SKM-1 (cell line): ENCODE measurements around the gene ACSS1.

Experiments
- DNase-seq: peaks from one replicate; lab custom pipeline; 2025; ENCODE audit not compliant: unreplicated experiment; lab: John Stamatoyannopoulos, UW

The ACSS1 gene

DNA sequence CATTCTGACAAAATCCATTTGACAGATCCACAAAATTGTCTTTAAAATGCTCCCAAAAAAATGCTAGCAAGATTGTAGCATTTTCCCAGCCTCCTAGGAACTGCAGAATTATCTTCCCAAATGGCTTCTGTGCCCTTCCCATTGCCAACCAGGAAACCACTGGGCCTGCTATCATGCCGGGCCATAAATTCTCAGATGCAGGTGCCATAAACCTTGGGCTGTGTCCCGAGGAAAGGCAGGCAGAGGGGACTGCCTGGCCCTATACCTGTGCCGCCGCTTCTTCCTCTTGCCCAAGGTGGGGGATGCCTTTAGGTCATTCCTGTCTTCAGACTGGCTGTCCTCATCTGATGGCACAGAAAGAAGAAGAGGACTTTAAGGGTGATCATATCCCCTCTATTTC, 21.2 kb upstream of the ACSS1 start:
- no peak for DNase-seq

DNA sequence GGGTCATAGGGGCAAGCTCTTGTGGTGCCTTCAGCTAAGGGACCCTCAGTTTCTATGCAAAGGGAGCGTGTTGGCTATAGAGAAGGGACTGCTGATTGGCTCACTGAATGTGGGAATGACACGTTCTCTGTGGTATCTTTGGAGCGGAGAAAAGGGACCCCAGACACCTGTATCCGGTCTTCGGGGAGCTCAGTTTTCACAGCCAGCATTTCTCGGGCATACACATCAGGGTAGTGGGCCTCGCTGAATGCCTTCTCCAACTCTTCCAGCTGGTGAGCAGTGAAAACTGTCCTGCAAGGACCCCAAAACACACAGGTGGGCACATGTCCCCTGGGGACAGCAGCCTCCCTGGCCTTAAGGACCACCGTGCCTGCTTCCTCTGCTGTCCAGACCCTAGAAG, 20.7 kb upstream of the ACSS1 start:
- no peak for DNase-seq

DNA sequence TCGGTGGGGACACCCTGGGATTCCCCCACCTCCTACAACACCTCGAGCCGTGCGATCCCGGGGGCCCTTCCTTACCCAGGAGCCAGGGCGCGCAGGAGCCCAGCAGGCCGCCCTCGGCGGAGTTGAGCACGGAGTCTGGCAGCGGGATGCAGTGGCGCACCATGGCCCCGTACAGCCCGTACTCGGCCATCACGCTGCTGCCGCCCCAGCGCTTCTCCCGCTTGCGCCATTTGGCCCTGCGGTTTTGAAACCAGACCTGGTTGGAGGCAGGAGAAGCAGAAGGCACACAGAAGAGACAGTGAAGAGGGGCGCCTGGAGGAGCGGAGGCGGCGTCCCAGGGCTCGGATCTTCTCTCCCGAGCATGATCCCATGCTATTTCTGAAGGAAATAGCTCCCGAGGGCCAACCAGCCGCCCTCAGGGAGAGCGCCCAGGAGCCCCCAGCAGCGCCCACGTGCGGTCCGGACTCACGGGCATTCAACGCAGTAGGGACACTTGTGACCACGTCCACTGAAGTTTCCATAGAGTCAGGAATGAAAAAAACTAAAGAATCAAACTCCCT, 19.8 kb upstream of the ACSS1 start:
- DNase-seq = peak; percentile 55

DNA sequence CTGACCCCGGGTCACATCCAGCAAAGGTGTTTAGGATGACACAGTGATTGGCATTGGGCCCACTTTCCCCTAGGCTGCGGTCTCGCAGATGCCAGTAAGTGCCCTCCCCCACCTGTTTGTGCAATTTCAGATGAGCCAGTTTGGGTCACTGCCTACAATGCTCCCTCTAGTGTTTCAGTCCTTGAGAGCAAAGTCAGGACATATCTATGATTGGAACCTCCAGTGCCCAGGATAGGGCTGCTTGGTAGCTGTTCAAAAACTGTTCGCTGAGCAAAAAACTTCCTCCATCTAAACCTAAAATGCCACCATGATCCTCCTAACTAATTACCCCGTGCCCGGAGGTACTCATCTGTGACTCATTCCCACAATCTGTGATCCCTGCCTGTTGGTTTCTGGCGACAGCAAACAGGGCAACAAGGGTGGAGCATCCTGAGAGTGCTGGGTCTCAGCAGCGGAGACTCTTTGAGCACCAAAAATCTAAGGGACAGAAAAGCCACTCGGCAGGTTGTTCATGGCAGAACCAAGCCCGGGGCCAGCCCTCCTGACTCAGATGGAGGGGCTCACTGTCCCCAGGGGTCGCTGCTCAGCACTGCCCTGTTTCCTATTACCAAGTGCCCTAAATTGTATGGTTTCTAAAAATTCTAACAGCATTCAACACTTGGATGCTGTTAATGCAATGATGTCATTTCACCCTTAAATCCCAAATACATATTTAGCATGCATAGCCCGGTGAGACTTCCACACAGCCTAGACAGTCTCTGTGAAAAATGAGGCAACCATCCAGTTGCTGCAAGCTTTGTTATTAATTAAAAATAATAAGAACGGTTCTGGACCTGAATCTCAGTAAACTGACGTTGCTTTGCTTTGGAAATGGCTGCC, 19.0 kb upstream of the ACSS1 start:
- DNase-seq = peak; percentile 42

DNA sequence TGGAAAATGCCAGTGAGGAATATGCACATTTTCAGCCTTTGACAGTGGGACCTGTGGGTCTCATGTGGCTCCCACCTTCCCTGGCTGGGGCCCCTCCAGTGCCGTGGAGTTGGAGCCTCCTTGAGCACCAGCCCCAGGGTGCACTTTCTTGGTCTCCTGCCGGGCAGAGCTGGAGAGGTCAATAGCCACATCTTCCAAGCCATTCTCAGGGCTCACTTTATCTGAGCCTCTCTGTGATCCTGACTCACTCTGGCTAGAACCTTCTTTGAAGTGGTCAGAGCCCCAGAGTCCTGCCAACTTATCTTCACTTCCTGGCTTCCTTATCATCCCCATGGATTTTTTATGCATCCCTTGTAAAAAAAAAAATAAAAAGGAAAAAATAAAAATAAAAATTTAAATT, 18.3 kb upstream of the ACSS1 start:
- DNase-seq = no peak

DNA sequence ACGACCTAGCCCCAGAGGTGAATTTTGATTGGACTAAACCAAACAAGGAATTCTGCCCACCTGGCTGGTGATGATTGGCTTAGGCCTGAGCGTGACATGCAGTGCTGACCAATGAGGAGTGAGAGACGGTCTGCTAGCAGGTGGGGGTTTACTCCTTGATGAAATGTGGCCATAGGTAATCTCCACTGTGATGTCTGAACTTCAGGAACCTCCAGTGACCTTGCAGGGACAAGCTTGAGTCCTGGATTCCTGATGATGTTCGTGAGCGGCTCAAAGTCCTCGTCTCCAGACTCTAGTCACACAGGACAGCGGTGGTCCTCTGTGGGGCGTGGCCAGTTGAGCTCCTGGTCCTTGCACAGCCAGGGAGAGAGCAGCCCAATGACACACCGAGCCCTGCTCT, 15.6 kb upstream of the ACSS1 start:
- DNase-seq = no peak

DNA sequence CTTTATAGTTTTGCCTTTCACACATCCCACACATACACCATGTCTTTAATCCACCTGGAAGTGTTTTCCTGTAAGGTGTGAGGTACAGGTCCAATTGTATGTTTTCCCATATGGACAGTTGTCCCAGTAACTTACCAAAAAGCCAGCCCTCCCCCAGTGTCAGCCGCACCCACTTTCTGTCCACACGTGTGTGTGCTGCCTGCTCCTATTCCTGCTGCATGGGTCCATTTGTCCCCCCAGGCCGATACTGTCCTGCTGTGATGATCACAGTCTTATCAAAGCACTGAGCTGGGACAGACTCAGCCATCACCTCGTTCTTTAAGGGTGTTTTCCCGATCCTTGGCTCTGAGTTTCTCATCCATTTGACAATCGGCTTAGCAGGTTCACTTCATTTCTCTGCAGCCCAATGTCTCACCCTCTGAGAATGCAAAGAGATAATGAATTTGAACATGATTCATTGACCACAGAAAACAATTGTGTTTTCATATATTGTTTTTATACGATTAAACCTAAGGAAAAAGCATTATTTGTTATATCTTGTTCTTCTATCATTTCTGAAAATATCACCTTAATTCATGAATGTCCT, 14.4 kb upstream of the ACSS1 start:
- DNase-seq = no peak

DNA sequence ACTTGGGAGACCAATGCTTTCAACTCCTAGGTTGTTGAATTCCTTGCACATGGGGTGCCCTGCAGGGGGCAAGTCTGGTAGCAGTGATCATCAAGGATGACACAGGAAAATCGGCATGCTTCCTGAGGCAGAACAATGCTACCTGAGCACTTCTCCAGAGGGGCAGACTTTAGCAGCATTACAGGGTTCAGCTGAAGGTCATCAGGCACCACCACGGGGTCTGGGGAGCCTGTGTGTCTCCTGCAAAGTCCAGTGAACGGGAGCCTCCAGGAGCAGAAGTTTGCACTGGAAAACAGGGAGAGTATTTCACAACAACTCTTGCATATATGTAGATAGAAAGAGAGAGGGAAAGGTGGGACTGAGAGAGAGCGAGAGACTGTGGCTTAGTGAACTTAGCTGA, 13.8 kb upstream of the ACSS1 start:
- DNase-seq = no peak

DNA sequence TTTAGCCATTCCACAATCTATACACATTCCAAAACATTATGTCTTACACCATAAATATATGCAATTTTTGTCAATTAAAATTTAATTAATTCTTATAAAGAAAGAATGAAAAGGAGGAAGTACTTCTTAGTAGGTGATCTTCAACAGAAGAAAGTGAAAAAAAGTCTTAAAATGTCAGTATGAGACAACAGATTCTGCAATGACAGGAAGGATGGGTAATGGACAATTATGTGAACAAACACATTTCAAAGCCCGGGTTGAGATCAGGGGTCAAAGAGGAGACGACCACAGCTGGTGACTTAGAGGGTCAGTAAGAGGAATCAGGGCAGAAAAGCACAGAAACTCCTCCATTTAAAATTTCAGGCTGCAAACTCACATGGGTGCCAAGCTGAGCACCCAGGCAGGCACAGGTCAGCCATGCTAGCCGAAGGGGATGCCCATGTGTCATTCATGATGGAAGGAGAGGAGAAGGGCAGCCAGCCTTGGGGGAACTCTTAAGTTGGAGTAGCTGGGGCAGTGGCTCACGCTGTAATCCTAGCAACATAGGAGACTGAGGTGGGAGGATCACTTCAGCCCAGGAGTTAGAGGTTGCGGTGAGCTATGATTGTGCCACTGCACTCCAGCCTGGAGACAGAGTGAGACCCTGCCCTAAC, 13.0 kb upstream of the ACSS1 start:
- DNase-seq = no peak

DNA sequence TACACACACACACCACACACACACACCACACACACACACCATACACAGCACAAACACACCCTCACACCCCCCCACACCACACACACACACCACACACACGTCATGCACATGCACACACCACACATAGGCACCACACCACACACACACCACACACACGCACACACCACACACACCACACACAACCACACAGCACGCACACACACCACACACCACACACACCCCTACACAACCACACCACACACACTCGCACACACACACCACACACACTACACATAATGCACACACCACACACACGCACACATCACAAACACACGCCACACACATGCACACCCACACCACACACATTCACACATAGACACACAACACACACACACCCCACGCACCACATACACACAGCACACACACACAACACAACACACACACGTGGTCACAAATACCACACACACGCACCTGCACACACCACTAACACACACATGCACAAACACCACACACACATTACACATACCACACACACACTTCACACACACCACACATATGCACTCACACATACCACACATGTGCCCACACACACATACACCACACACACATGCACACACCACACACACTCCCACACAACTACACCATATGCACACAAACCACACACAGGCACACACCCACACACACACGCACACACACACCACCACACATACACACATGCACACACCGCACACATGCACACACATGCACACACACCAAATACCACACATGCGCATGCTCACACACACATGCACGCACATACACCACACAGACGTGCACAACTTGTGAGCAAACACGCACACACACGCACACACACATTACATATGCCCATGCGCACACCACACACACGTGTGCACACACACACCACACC, 9.4 kb upstream of the ACSS1 start:
- DNase-seq = no peak

DNA sequence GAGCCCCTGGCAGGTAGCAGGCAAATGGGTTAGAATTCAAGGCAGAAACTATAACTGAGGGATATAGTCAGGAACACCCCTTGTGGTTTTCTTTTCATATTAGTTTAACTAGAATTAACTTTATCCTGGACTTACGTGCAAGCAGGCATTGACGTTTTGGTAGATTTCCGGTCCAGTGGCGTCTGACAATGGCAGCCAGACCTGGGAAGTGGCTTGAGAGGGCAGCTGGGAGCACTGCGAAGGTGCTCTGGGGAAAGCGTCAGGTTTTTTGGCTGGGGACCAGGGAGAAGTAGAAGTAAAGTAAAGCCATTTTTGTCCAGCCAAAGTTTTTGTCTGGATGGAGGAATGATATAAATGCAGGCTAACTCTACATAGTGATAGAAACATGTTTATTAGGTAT, 8.4 kb upstream of the ACSS1 start:
- no peak for DNase-seq

DNA sequence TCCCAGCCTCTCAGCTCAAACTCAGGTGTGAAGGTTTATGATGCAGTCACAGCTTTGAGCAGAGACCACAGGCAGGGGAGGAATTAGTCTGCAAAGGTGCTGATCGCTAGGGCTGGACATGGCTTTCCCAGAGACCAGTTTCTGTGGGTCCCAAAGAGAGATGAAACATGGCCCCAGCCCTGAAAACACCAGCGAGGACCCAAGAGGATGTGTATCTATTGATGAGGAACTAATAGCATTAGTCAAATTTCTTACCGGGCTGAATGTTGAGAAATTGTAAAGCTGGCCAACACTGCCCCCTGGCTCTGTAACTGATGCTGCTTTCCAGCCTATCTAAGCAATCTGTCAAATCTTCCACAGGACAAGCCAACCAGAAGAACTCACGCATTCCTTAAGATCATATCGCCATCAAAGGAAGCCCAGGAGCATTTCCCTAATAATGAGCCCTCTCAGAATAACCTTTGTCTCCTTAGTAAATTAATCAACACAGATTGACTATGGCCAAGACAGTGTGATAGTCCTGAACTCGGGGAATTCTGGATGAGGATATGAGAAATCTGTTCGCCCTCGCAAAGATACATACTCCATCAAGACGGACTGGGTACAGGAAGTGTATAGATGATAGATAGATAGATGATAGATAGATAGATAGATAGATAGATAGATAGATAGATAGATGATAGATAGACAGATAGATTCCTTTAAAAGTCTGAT, 7.8 kb upstream of the ACSS1 start:
- DNase-seq = no peak

DNA sequence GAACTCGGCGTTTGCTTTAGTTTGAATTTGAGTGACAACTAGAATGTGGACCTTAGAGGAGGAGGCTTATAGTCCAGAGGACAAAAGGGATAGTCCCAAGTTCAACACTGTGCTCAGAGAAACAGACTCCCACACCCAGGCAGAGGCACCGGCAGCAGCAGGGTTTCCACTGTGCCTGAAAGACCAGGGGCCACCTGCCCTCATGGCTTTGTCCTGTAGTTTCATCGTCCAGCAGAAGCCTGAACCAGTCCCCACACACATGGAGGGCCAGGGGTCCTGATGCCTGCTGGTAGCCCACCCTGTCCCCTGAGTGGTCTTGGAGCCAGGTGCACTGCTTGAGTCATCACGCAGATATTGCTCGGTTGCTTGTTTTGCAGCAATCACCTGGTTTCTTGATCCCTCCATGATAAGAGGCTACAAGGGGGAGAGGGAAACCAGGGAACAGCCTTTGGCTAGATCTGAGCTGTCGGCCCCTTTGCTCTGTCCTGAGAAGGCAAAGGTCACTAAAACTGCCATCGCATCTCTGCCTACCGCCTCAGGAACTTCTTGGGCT, 7.2 kb upstream of the ACSS1 start:
- DNase-seq = no peak

DNA sequence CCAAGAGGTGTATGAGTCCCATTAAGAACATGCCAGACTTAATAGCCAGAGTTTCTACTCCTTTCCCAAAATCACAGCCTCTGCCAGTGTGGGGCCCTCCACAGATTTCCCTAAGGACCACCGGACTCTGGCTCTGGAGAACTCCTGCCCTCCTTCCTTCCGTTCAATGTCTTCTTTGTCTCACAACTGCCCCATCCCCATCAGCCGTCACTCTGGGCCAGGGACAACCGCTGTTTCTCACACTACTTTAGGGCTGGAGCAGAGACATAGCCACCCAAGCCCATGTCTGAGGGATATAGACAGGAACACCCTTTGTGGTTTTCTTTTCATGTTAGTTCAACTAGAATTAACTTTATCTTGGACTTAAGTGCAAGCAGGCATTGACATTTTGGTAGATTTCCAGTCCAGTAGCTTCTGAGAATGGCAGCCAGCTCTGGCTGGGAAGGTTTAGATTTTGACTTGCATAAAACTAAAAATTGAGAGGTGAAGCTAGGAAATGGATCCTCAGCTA, 6.7 kb upstream of the ACSS1 start:
- DNase-seq = no peak

DNA sequence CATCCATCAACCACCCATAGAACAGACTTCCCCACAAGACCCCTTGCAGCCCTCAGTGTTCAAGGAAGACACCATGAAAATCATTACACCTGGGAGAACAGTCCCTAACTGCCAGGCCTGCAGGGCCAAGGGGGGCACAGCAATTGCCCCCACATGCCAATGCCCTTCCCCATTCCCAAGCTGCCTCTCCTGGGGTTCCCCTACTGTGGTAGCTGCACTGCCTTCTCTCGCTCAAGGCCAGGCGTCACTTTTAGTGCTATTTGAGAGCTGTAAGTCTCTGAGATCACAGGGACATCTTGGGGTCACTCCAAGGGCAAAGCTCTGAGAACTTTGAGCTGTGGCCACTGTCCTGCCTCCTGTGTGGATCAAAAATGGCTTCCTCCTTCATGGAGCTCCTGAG, 6.0 kb upstream of the ACSS1 start:
- DNase-seq = no peak

DNA sequence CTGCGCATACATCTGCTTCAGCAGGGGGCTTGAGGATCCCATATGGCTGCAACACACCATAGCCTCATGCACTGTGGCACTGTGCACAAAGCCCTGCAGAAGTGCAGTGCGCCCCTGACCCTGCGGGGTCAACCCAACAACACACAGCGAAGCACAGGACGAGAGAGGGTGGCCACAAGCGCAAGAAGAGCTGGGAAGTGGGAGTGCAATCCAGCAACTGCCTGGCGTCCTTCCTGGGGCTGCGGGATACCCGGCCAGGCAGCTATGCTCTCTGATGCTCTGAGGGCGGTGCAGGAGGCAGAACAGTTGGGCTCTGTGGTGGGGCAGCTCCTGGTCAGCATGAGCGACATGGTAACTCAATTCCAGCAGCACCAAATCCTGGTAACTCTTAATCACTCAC, 5.6 kb upstream of the ACSS1 start:
- no peak for DNase-seq

DNA sequence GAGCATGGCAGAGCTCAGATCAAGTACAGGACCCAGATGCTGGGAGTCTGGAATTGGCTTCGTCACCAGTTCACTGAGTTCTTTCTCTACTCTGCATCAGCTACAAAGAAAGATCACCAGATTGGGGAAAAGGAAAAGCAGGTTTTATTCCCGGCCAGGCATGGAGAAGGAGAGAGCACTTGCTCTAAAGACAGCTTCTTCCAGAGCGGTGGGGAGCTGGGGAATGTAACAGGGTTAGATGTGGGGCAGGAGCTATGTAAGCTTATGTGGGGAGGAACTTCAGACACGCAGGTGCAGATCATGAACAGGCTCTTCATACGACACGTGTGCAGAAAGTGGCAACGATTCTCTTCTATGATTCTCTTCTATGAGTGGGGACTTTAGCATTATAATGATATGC, 4.9 kb upstream of the ACSS1 start:
- no peak for DNase-seq

DNA sequence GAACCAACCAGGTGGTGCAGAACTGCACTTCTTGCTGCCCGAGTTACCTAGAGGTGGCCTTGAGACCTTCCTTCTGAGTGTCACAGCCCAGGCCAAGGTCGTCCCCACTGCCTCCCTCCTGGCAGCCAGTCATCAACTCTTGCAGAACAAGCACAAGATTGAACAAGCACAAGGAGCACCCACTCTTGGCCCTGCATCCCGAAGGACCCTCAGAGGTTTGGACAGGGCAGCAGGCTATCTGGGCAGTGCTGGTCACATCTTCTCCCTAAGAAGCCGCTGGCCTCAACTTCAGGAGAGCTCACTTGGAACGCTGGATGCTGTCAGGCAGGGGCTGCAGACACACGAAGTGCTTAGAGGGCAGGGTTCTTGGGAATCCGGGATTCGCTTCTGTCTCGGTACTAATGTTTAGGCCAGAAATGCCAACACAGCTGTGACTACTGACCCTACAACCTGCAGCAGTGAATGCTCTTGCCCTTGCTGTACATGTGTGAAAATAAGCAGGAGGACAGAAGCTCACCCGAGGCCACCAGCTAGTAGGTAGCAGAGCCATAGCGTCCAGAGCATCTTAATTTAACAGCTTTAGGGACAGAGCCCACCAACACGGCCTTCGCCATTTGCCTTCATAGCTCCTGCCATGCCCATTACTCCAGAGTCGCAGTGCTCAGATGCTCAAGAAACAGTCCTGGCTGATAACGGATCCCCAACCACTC, 4.0 kb upstream of the ACSS1 start:
- DNase-seq = no peak

DNA sequence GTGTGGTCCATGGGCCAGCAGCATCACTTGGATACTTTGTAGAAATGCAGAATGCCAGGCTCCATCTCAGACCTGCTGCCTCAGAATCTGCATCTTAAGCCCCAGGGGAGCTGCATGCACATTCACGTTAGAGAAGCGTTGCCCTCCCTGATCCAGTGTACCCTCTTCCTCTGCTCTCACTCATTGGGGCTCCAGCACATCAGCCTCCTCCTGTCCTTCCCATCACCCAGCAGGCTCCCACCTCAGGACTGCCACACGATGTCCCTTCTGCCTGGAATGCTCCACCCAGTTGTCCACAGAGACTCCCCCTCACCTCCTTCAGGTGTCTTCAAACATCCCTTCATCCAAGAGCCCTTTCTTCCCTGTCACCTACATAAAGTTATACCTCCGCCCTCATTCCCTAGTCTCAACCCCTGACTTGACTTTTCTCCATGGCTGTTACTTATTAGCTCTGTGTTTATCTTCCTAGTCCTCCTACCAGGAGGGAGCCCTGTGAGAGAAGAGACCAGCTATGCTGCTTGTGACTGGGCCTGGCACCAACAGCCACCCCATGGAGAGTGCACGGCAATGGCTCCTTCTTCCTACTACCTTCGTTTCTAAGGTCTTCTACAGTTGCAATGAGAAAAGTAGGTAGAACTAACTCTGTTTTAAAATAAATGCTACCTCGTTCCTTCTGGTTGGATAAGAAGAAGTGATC, 3.3 kb upstream of the ACSS1 start:
- DNase-seq = no peak
